BLaER1 (cell line): ENCODE measurements around the gene NTRK3.

Source experiments
- H3K27ac ChIP-seq: shearing (Covaris generic); formaldehyde crosslinking; 2 replicates; pipeline ENCODE4 v1.8.1; 2022
- H3K27me3 ChIP-seq: shearing (Covaris generic); formaldehyde crosslinking; 2 replicates; pipeline ENCODE4 v1.8.1; 2022
- H3K36me3 ChIP-seq: shearing (Covaris generic); formaldehyde crosslinking; 2 replicates; pipeline ENCODE4 v1.8.1; 2022
- H3K4me1 ChIP-seq: shearing (Covaris generic); formaldehyde crosslinking; 2 replicates; pipeline ENCODE4 v1.8.1; 2022
- H3K4me2 ChIP-seq: shearing (Covaris generic); formaldehyde crosslinking; 2 replicates; pipeline ENCODE4 v1.8.1; 2022
- H3K4me3 ChIP-seq: shearing (Covaris generic); formaldehyde crosslinking; 2 replicates; pipeline ENCODE4 v1.8.1; 2022
- H3K9ac ChIP-seq: shearing (Covaris generic); formaldehyde crosslinking; 2 replicates; pipeline ENCODE4 v1.8.1; 2022
- H3K9me3 ChIP-seq: shearing (Covaris generic); formaldehyde crosslinking; 2 replicates; pipeline ENCODE4 v1.8.1; 2022
- H4K20me1 ChIP-seq: shearing (Covaris generic); formaldehyde crosslinking; 2 replicates; pipeline ENCODE4 v1.8.1; 2022
- Cebpa-rat ChIP-seq: shearing (Covaris generic); IDR thresholded peaks from 2 replicates; pipeline ENCODE4 v1.8.1; 2022

Gene NTRK3

GRCh38 chr15:88232771-88233201 is 23.8 kb downstream of the NTRK3 start:
- Histone ChIP-seq H3K4me1 (no peaks in the 10 kb centered on the region), H3K27me3 (no peaks in the 10 kb centered on the region), H3K9me3 (no peaks in the 10 kb centered on the region), H3K4me3 (no peak overlapping the region), H3K9ac (no peak overlapping the region), H3K36me3 (no peaks in the 10 kb centered on the region), H3K4me2 (no peak overlapping the region), H4K20me1 (no peaks in the 10 kb centered on the region), H3K27ac (no peak overlapping the region)
- no peak for TF ChIP-seq Cebpa-rat

GRCh38 chr15:88231909-88232644 is 24.5 kb downstream of the NTRK3 start:
- Histone ChIP-seq H3K9me3 (no peaks in the 10 kb centered on the region), H3K36me3 (no peaks in the 10 kb centered on the region), H3K4me3 (no peak overlapping the region), H3K27me3 (no peaks in the 10 kb centered on the region), H3K27ac (no peak overlapping the region), H3K4me1 (no peaks in the 10 kb centered on the region), H4K20me1 (no peaks in the 10 kb centered on the region), H3K4me2 (no peak overlapping the region), H3K9ac (no peak overlapping the region)
- TF ChIP-seq Cebpa-rat = no peak

DNA sequence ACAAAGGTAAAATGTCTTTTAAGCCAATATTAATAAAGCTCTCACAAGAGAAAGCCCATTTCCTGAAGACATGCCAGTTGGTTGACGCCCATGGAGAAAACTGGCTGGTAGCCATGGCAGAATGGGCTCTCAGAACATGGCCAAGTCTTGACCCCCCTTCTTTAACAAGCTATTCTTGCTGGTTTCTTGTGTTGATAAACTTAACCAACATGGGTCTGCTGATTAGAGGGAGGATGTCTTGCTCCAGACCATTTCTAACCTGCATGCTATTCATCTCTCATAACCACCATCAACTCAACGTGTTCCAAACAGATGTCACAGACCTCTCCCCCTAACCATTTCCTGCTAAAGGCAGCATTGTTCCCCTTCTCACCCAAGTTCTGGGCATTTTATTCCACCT is 25.7 kb downstream of the NTRK3 start:
- H3K36me3 ChIP-seq = no peaks in the 10 kb centered on the region
- H3K4me3 ChIP-seq = no peak overlapping the region
- H3K9ac ChIP-seq = no peak overlapping the region
- H3K27me3 ChIP-seq = no peaks in the 10 kb centered on the region
- H3K27ac ChIP-seq = no peak overlapping the region
- H3K4me2 ChIP-seq = no peak overlapping the region
- no peaks in the 10 kb centered on the region for H3K4me1 ChIP-seq
- no peaks in the 10 kb centered on the region for H3K9me3 ChIP-seq
- no peaks in the 10 kb centered on the region for H4K20me1 ChIP-seq
- TF ChIP-seq Cebpa-rat = no peak

GRCh38 chr15:88225461-88225860 is 31.1 kb downstream of the NTRK3 start:
- no peak for TF ChIP-seq Cebpa-rat
- no peaks in the 10 kb centered on the region for H3K36me3 ChIP-seq

DNA sequence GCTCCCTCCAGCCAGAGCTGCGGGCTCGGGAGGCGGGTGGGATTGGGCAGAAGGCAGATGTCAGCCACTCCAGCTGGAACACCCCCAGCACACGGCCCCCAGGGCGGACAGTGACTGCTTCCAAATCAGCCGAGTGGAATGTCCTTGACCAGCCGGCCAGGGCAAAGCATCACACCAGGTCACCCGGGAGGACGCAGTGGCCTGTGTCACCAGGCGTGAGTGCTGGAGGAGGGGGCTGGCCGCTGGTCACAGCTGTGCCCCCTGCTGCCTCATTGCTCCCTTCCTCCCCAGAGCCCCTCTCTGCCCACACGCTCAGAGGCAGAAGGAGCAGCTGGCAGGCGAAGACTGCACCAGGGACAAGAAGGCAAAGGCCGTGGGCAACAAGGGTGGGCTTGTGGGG is 33.5 kb downstream of the NTRK3 start:
- no peak overlapping the region for H3K27ac ChIP-seq
- H3K4me3 ChIP-seq = no peak overlapping the region
- H3K4me2 ChIP-seq = no peak overlapping the region
- H3K9me3 ChIP-seq = no peaks in the 10 kb centered on the region
- H3K36me3 ChIP-seq = no peaks in the 10 kb centered on the region
- no peaks in the 10 kb centered on the region for H4K20me1 ChIP-seq
- no peaks in the 10 kb centered on the region for H3K27me3 ChIP-seq
- no peak for TF ChIP-seq Cebpa-rat
- peaks cover 8% of the 10 kb centered on the region; the same call in 1 of the 2 replicates for H3K4me1 ChIP-seq
- no peak overlapping the region for H3K9ac ChIP-seq

More at GRCh38 chr15:88225461-88225860, 31.1 kb downstream of the NTRK3 start:
- no peaks in the 10 kb centered on the region for H4K20me1 ChIP-seq
- H3K27ac ChIP-seq = no peak overlapping the region
- H3K4me1 ChIP-seq = peaks cover 4% of the 10 kb centered on the region; the same call in 1 of the 2 replicates
- no peaks in the 10 kb centered on the region for H3K27me3 ChIP-seq
- no peak overlapping the region for H3K4me3 ChIP-seq
- no peaks in the 10 kb centered on the region for H3K9me3 ChIP-seq
- H3K4me2 ChIP-seq = no peak overlapping the region
- H3K9ac ChIP-seq = no peak overlapping the region

GRCh38 chr15:88221836-88222235 is 34.7 kb downstream of the NTRK3 start:
- Histone ChIP-seq H4K20me1 (no peaks in the 10 kb centered on the region), H3K9ac (no peak overlapping the region), H3K4me3 (no peak overlapping the region), H3K4me2 (no peak overlapping the region), H3K4me1 (peaks cover 8% of the 10 kb centered on the region; the same call in 1 of the 2 replicates), H3K36me3 (no peaks in the 10 kb centered on the region), H3K27me3 (no peaks in the 10 kb centered on the region), H3K27ac (no peak overlapping the region), H3K9me3 (no peaks in the 10 kb centered on the region)
- no peak for TF ChIP-seq Cebpa-rat

GRCh38 chr15:88220443-88221335 is 35.9 kb downstream of the NTRK3 start:
- Histone ChIP-seq H3K4me1 (peaks cover 8% of the 10 kb centered on the region; the same call in 1 of the 2 replicates), H3K4me3 (no peak overlapping the region), H3K9me3 (no peaks in the 10 kb centered on the region), H3K4me2 (peak overlapping the region; percentile 17; the same call in 1 of the 2 replicates), H3K27ac (no peak overlapping the region), H3K9ac (no peak overlapping the region), H3K36me3 (no peaks in the 10 kb centered on the region), H4K20me1 (no peaks in the 10 kb centered on the region), H3K27me3 (no peaks in the 10 kb centered on the region)
- TF ChIP-seq Cebpa-rat = no peak

GRCh38 chr15:88219623-88220022 is 36.9 kb downstream of the NTRK3 start:
- TF ChIP-seq Cebpa-rat = no peak
- no peaks in the 10 kb centered on the region for H4K20me1 ChIP-seq
- H3K27me3 ChIP-seq = no peaks in the 10 kb centered on the region
- H3K9ac ChIP-seq = no peak overlapping the region
- no peaks in the 10 kb centered on the region for H3K9me3 ChIP-seq
- H3K27ac ChIP-seq = no peak overlapping the region
- no peak overlapping the region for H3K4me2 ChIP-seq
- peaks cover 11% of the 10 kb centered on the region for H3K4me1 ChIP-seq
- H3K4me3 ChIP-seq = no peak overlapping the region
- H3K36me3 ChIP-seq = no peaks in the 10 kb centered on the region

DNA sequence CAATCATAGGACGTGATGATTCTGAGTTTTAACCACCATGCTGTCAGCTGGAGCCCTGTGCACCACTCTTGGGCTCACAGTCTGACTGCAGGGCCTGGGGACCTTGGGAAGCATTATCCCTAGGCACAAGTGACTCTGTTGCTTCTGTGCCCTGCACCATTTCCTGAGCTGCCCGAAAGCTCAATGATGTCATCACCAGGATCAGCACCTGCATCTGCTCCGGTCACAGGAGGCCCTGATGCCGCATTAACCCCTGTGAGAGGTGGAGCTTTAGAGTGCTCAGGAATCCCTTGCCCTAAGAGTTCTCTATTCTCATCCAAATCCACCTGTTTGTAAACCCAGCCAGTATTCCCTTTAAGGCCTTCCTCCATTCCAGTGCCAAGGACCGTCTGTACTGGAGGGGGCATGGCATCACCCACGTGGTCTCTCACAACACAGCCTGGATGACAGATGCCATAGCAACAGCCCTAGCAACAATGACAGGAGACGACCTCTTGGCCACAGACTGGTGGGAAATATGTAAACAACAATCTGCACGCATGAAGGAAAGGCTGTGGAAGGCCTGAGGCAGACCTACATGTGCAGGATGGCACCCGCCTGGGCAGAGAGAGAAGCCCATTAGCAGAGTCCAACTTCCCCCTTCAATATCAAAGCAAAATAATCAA is 37.9 kb downstream of the NTRK3 start:
- H3K4me2 ChIP-seq = no peak overlapping the region
- no peak overlapping the region for H3K27ac ChIP-seq
- H4K20me1 ChIP-seq = no peaks in the 10 kb centered on the region
- no peaks in the 10 kb centered on the region for H3K36me3 ChIP-seq
- no peak overlapping the region for H3K4me3 ChIP-seq
- H3K9ac ChIP-seq = no peak overlapping the region
- TF ChIP-seq Cebpa-rat = no peak
- H3K4me1 ChIP-seq = peaks cover 13% of the 10 kb centered on the region
- H3K27me3 ChIP-seq = no peaks in the 10 kb centered on the region
- H3K9me3 ChIP-seq = no peaks in the 10 kb centered on the region
